Measurements from ENCODE around the gene HOXA2. TPM values are rescaled to one million over a fixed set of nuclear protein-coding genes. Genes with fewer than 3 reads are reported as not detected.

HOXA2 gene
- total and polyA plus RNA-seq, 2 of the 13 experiments (the other 11 are each of a cell fraction or from before 2014, with no cell fraction given), result 0.22 to 0.29 TPM

- TF ChIP-seq HNF4G (IDR thresholded peaks at IDR 0.05; ENCODE audit: borderline replicate concordance, low read depth, low read length), result peak; percentile 69
- 0 out of 2 replicates have a peak, but pooled peaks have one; percentile 53 for TF ChIP-seq HNF4G (CRISPR knock-in tag; IDR thresholded peaks at IDR 0.05; ENCODE audit: borderline replicate concordance, low read depth)
- TF ChIP-seq NFIC (IDR thresholded peaks at IDR 0.05; ENCODE audit: low read length), result peak; percentile 44; the same call in 1 of the 2 replicates
- no peak for TF ChIP-seq CENPBD1 (CRISPR knock-in tag; IDR thresholded peaks at IDR 0.05; ENCODE audit: borderline replicate concordance, low read depth)
These were observed 31.1 kb upstream of the HOXA2 start (continued) for GRCh38 chr7:27133409-27134231.

GRCh38 chr7:27132978-27133377 is 30.5 kb upstream of the HOXA2 start:
- TF ChIP-seq DNMT1 (CRISPR knock-in tag; IDR thresholded peaks at IDR 0.05), result no peak
- TF ChIP-seq E2F1 (CRISPR knock-in tag; IDR thresholded peaks at IDR 0.05), result no peak
- 0 out of 2 replicates have a peak, but pooled peaks have one; percentile 0 for TF ChIP-seq MYPOP (CRISPR knock-in tag; IDR thresholded peaks at IDR 0.05)
- no peak for TF ChIP-seq MNT (IDR thresholded peaks at IDR 0.05)
- no peak for TF ChIP-seq FOXA1 (IDR thresholded peaks at IDR 0.05)
- TF ChIP-seq FOXA1 (CRISPR knock-in tag; IDR thresholded peaks at IDR 0.05), result no peak
- Histone ChIP-seq H3K9me3 (ENCODE audit: low read length) (no peaks in the 10 kb centered on the region), H3K27me3 (ENCODE audit: control insufficient read depth in 1 of 2, insufficient read depth in 2 of 2, low read length in 2 of 2) (no peaks in the 10 kb centered on the region), H3K27ac (ENCODE audit: extremely low read length, insufficient read depth, low read length) (peak overlapping the region; percentile 67), H3K36me3 (replicated peaks in 1 of 2; ENCODE audit: control insufficient read depth in 1 of 2, insufficient read depth in 2 of 2, low read length in 2 of 2) (no peaks in the 10 kb centered on the region), H3K4me1 (ENCODE audit: insufficient read depth, low read length) (peaks cover 80% of the 10 kb centered on the region), H3K4me3 (replicated peaks in 1 of 3; ENCODE audit: insufficient read depth in 1 of 3, low read depth in 2 of 3, low read length in 3 of 3) (0 out of 6 replicates have a peak overlapping the region, but pooled peaks of 2 of the 3 experiments have one; percentile 22 to 24), H2AFZ (ENCODE audit: low read length) (no peak overlapping the region), H3K9ac (ENCODE audit: insufficient read depth, low read depth, low read length) (0 out of 2 replicates have a peak overlapping the region, but pooled peaks have one; percentile 34), H3K4me2 (ENCODE audit: low read depth, low read length) (peak overlapping the region; percentile 76), H3K79me2 (ENCODE audit: insufficient read depth, low read length) (no peaks in the 10 kb centered on the region), H4K20me1 (ENCODE audit: insufficient read depth, low read length) (no peaks in the 10 kb centered on the region)
- in situ Hi-C loops (cut with HindIII; ENCODE audit: extremely low pct_ligation_motif_present, low pct_unique_long_range_greater_than_20kb) (no loop called here), intact Hi-C loops (cut with micrococcal nuclease; ENCODE audit: unreplicated experiment) (loop anchor here (5.0 kb wide), 1 partner anchor 166 kb away; no protein-coding TSS in a partner anchor)
- BruUV-seq (replicated peaks), result no TSS peak
- DNase-seq (ENCODE audit: low spot score) (no peak), ATAC-seq (no peak), FAIRE-seq (no peak)
- ChIA-PET CTCF (ENCODE audit: low intra/inter-chr PET ratio, low total read pairs) (no interaction called here), POLR2A (interaction anchor here (1.0 to 5.0 kb wide), 3 partner anchors 9 to 12 kb away, joined by 3 to 118 read pairs (median 10); no protein-coding TSS in a partner anchor)
- 93% methylated on average over 6 of the region's 6 CpGs for WGBS (ENCODE audit: low lambda C conversion rate)

All from HepG2 (cell line).